ENCODE results near the gene CD164.

The CD164 gene

GRCh38 chr6:109411034-109411433 lies 28.8 kb upstream of the CD164 start:
- TF ChIP-seq CTCF (IDR thresholded peaks at IDR 0.05) = no peak

GRCh38 chr6:109406196-109406595 lies 23.9 kb upstream of the CD164 start:
- no peak for TF ChIP-seq CTCF (IDR thresholded peaks at IDR 0.05)

GRCh38 chr6:109397020-109397419 lies 14.8 kb upstream of the CD164 start:
- peak; percentile 45 for TF ChIP-seq CTCF (IDR thresholded peaks at IDR 0.05)

- no peak for TF ChIP-seq CTCF (IDR thresholded peaks at IDR 0.05)
Measured at GRCh38 chr6:109396046-109396718, 13.9 kb upstream of the CD164 start.

GRCh38 chr6:109393886-109394281 lies 11.6 kb upstream of the CD164 start:
- no peak for TF ChIP-seq CTCF (IDR thresholded peaks at IDR 0.05)

GRCh38 chr6:109393157-109393885 lies 11.1 kb upstream of the CD164 start:
- TF ChIP-seq CTCF (IDR thresholded peaks at IDR 0.05) = no peak

- TF ChIP-seq CTCF (IDR thresholded peaks at IDR 0.05) = no peak
Measured at GRCh38 chr6:109389650-109390274, 7.5 kb upstream of the CD164 start.
